ENCODE results near the gene KCNN3. TPM values are rescaled to one million over a fixed set of nuclear protein-coding genes. Genes with fewer than 3 reads are reported as not detected.

Gene KCNN3
- total RNA-seq, 1 experiment from 2014 or later: 0.07 TPM

DNA sequence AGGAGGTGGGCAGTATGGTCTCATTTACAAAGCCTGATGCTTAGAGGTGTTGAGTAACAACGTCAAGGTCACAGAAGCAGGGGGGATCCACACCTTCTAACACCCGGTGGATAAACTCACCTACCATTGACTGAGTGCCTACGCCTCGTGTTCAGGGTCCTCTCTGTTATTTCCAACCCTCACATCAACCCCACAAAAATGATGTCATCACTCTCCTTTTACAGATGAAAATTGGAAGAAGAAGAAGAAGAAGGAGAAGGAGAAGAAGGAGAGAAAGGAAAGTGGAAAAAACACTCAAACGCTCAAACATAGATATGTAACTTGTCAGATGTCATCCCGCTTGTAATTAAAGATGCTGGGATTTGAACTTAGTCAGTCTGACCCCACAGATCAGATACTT lies 653 bp upstream of the KCNN3 start:
- Mint-ChIP-seq H3K27me3 (ENCODE audit: insufficient read depth, unreplicated experiment) (peaks cover 51% of the 10 kb centered on the region), H3K9me3 (ENCODE audit: unreplicated experiment) (no peaks in the 10 kb centered on the region), H3K4me3 (ENCODE audit: unreplicated experiment) (no peak overlapping the region), H3K36me3 (ENCODE audit: insufficient read depth, unreplicated experiment) (no peaks in the 10 kb centered on the region), H3K27ac (ENCODE audit: low read depth, unreplicated experiment) (no peak overlapping the region), H3K4me1 (ENCODE audit: insufficient read depth, unreplicated experiment) (peaks cover 12% of the 10 kb centered on the region)
- no TSS peak for BruUV-seq (replicated peaks)
- intact Hi-C loops (cut with micrococcal nuclease): no loop called here
- ChIA-PET CTCF (interaction anchor here (0.9 to 2.4 kb wide), 5 partner anchors 12 to 311 kb away, joined by 3 to 13 read pairs (median 5); no protein-coding TSS in a partner anchor), POLR2A (no interaction called here)
- no peak for TF ChIP-seq CTCF (IDR thresholded peaks at IDR 0.05; ENCODE audit: unreplicated experiment)
- no peak for DNase-seq (ENCODE audit: unreplicated experiment)

DNA sequence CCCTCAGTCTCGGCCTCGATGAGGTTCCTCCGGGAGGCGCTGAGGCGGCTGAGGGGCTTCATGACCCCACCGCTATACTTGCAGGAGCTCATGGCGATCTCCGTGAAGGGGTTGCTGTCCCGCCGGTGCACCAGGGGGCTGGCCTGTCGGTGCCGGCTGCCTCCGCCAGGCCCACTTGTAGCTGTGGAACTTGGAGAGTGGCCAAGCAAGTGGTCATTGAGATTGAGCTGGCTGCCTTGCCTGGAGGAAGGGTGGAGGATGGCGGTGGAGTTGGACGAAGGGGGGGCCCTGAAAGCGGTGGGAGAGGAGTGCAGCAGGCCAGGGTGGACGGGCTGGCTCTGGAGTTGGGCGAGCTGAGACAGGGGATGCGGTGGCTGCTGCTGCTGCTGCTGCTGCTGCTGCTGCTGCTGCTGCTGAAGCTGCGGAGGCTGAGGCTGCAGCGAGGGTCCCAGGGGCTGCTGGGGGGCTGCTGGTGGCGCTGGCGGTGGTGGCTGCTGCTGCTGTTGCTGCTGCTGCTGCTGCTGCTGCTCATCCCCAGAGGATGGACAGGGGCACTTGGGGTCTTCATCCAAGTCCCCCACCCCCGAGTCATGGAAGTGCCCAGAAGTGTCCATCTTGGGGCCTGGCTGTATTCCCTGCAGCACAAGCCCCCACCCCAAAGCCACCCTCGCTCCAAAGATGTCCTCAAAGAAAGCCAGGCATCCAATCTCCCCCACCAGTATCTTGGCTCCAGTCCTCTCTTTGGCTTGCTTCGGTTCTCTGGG lies 548 bp downstream of the KCNN3 start:
- Mint-ChIP-seq H3K27ac (ENCODE audit: low read depth, unreplicated experiment) (no peak overlapping the region), H3K4me1 (ENCODE audit: insufficient read depth, unreplicated experiment) (peaks cover 12% of the 10 kb centered on the region), H3K36me3 (ENCODE audit: insufficient read depth, unreplicated experiment) (no peaks in the 10 kb centered on the region), H3K27me3 (ENCODE audit: insufficient read depth, unreplicated experiment) (peaks cover 61% of the 10 kb centered on the region), H3K4me3 (ENCODE audit: unreplicated experiment) (no peak overlapping the region), H3K9me3 (ENCODE audit: unreplicated experiment) (no peaks in the 10 kb centered on the region)
- ChIA-PET POLR2A (interaction anchor here (1.1 to 1.3 kb wide), 2 partner anchors 10 to 310 kb away, joined by 4 to 5 read pairs; no protein-coding TSS in a partner anchor), CTCF (interaction anchor here (0.6 to 2.4 kb wide), 11 partner anchors 10 to 1308 kb away, joined by 3 to 13 read pairs (median 3); no protein-coding TSS in a partner anchor)
- intact Hi-C loops (cut with micrococcal nuclease): no loop called here
- DNase-seq (ENCODE audit: unreplicated experiment): no peak
- no TSS peak for BruUV-seq (replicated peaks)
- TF ChIP-seq CTCF (IDR thresholded peaks at IDR 0.05; ENCODE audit: unreplicated experiment): no peak

GRCh38 chr1:154867841-154868605 lies 2.1 kb downstream of the KCNN3 start:
- Mint-ChIP-seq H3K4me3 (ENCODE audit: unreplicated experiment) (no peak overlapping the region), H3K36me3 (ENCODE audit: insufficient read depth, unreplicated experiment) (no peaks in the 10 kb centered on the region), H3K27ac (ENCODE audit: low read depth, unreplicated experiment) (no peak overlapping the region), H3K27me3 (ENCODE audit: insufficient read depth, unreplicated experiment) (peaks cover 76% of the 10 kb centered on the region), H3K9me3 (ENCODE audit: unreplicated experiment) (no peaks in the 10 kb centered on the region), H3K4me1 (ENCODE audit: insufficient read depth, unreplicated experiment) (peaks cover 12% of the 10 kb centered on the region)
- POLR2A ChIA-PET: interaction anchor here (0.7 to 1.1 kb wide), 2 partner anchors 308 to 318 kb away, joined by 3 to 4 read pairs; no protein-coding TSS in a partner anchor
- no peak for TF ChIP-seq CTCF (IDR thresholded peaks at IDR 0.05; ENCODE audit: unreplicated experiment)
- BruUV-seq (replicated peaks): no TSS peak
- no peak for DNase-seq (ENCODE audit: unreplicated experiment)
- CTCF ChIA-PET: interaction anchor here (0.8 to 2.4 kb wide), 8 partner anchors 10 to 308 kb away, joined by 3 to 13 read pairs (median 4); no protein-coding TSS in a partner anchor
- intact Hi-C loops (cut with micrococcal nuclease): no loop called here
